Hematopoietic multipotent progenitor cell treated with erythropoietin and hydrocortisone succinate and interleukin-3 and kit ligand, for 6 days (in vitro differentiated cells): ENCODE results near the gene SEMA6B.
"Not testable (repeated sequence)": the region's sequence is repeated elsewhere in the genome, so short reads cannot be mapped to it uniquely, and the experiment has no call there.

ENCODE experiments used
- DNase-seq: peaks from one replicate; pipeline ENCODE4 v3.0.0-alpha.2; 2015

Gene SEMA6B

GRCh38 chr19:4559569-4559968, at the start of gene SEMA6B:
TSS of gene SEMA6B (minus strand) at chr19:4559684. CDS start at chr19:4558457, 1,227 bp downstream.
- no peak for DNase-seq

GRCh38 chr19:4606921-4607678, 47.6 kb upstream of the SEMA6B start:
- no peak for DNase-seq

- no peak for DNase-seq
Observed at GRCh38 chr19:4606181-4606580, 46.7 kb upstream of the SEMA6B start.

GRCh38 chr19:4604912-4605311, 45.4 kb upstream of the SEMA6B start:
- DNase-seq: no peak

- DNase-seq: no peak
Observed at GRCh38 chr19:4602915-4603314, 43.4 kb upstream of the SEMA6B start.

GRCh38 chr19:4602173-4602788, 42.8 kb upstream of the SEMA6B start:
- DNase-seq: no peak

GRCh38 chr19:4600893-4601292, 41.4 kb upstream of the SEMA6B start:
- no peak for DNase-seq

- DNase-seq: no peak
Observed at GRCh38 chr19:4600082-4600481, 40.6 kb upstream of the SEMA6B start.

- DNase-seq: no peak
Observed at GRCh38 chr19:4598712-4599111, 39.2 kb upstream of the SEMA6B start.

- peak; percentile 88 for DNase-seq
Observed at GRCh38 chr19:4597975-4598671, 38.6 kb upstream of the SEMA6B start.

- no peak for DNase-seq
Observed at GRCh38 chr19:4597278-4597974, 37.9 kb upstream of the SEMA6B start.

- no peak for DNase-seq
Observed at GRCh38 chr19:4596033-4596904, 36.8 kb upstream of the SEMA6B start.

GRCh38 chr19:4595158-4595557, 35.7 kb upstream of the SEMA6B start:
- not testable (repeated sequence) for DNase-seq

- no peak for DNase-seq
Observed at GRCh38 chr19:4594201-4594600, 34.7 kb upstream of the SEMA6B start.

- DNase-seq: peak; percentile 30
Observed at GRCh38 chr19:4593409-4593851, 33.9 kb upstream of the SEMA6B start.

- DNase-seq: no peak
Observed at GRCh38 chr19:4592445-4592844, 33.0 kb upstream of the SEMA6B start.

GRCh38 chr19:4591320-4591719, 31.8 kb upstream of the SEMA6B start:
- DNase-seq: no peak

GRCh38 chr19:4590559-4590958, 31.1 kb upstream of the SEMA6B start:
- no peak for DNase-seq

GRCh38 chr19:4589579-4590410, 30.3 kb upstream of the SEMA6B start:
- DNase-seq: peak; percentile 67

- DNase-seq: no peak
Observed at GRCh38 chr19:4588291-4588761, 28.8 kb upstream of the SEMA6B start.

GRCh38 chr19:4587527-4587926, 28.0 kb upstream of the SEMA6B start:
- DNase-seq: no peak
